ENCODE results near the gene CFAP299.

GRCh38 chr4:80324171-80324570 lies 11.4 kb upstream of the CFAP299 start:
- TF ChIP-seq CTCF (IDR thresholded peaks at IDR 0.05; ENCODE audit: poor library complexity) (no peak), EZH2 (IDR thresholded peaks at IDR 0.05; ENCODE audit: borderline replicate concordance) (no peak)
